Epithelial cell of esophagus (primary cell): ENCODE results near the gene SLC2A10.

Source experiments
- DNase-seq: peaks from one replicate; pipeline ENCODE4 v3.0.0; 2010; ENCODE audit warnings: low read depth
- H3K4me3 ChIP-seq: 2 replicates; pipeline ENCODE4 v1.5.1; 2011; ENCODE audit warnings: mild to moderate bottlenecking, low read length, control low read depth
- CTCF ChIP-seq: IDR thresholded peaks from 2 replicates; pipeline ENCODE4 v1.5.1; 2011; ENCODE audit warnings: low read depth, mild to moderate bottlenecking, low read length, control low read depth, inconsistent platforms; ENCODE audit not compliant: insufficient read depth; ENCODE audit errors: missing control alignments

The SLC2A10 gene

GRCh38 chr20:46699651-46700359 lies 9.6 kb upstream of the SLC2A10 start:
- TF ChIP-seq CTCF = peak; percentile 83
- DNase-seq = peak; percentile 58
- no peak overlapping the region for H3K4me3 ChIP-seq

GRCh38 chr20:46700481-46700880 lies 9.0 kb upstream of the SLC2A10 start:
- TF ChIP-seq CTCF = no peak
- no peak for DNase-seq

GRCh38 chr20:46701057-46701456 lies 8.4 kb upstream of the SLC2A10 start:
- H3K4me3 ChIP-seq = no peak overlapping the region
- TF ChIP-seq CTCF = no peak
- DNase-seq = no peak

More at GRCh38 chr20:46700481-46700880, 9.0 kb upstream of the SLC2A10 start:
- no peak overlapping the region for H3K4me3 ChIP-seq

GRCh38 chr20:46701556-46701955 lies 7.9 kb upstream of the SLC2A10 start:
- DNase-seq = no peak
- TF ChIP-seq CTCF = no peak
- no peak overlapping the region for H3K4me3 ChIP-seq

GRCh38 chr20:46701986-46702385 lies 7.5 kb upstream of the SLC2A10 start:
- TF ChIP-seq CTCF = no peak
- no peak overlapping the region for H3K4me3 ChIP-seq
- DNase-seq = no peak

GRCh38 chr20:46702447-46703203 lies 6.8 kb upstream of the SLC2A10 start:
- no peak for TF ChIP-seq CTCF
- DNase-seq = no peak
- H3K4me3 ChIP-seq = no peak overlapping the region
